NCI-H2107 treated with DMSO at 0.1 percent for 48 hours (cell line): ENCODE results near the gene SSBP3.
"Not testable (repeated sequence)": the region's sequence is repeated elsewhere in the genome, so short reads cannot be mapped to it uniquely, and the experiment has no call there.

Source experiments
- DNase-seq: peaks from one replicate; lab custom pipeline; 2025; ENCODE audit not compliant: unreplicated experiment; lab: John Stamatoyannopoulos, UW

The SSBP3 gene

DNA sequence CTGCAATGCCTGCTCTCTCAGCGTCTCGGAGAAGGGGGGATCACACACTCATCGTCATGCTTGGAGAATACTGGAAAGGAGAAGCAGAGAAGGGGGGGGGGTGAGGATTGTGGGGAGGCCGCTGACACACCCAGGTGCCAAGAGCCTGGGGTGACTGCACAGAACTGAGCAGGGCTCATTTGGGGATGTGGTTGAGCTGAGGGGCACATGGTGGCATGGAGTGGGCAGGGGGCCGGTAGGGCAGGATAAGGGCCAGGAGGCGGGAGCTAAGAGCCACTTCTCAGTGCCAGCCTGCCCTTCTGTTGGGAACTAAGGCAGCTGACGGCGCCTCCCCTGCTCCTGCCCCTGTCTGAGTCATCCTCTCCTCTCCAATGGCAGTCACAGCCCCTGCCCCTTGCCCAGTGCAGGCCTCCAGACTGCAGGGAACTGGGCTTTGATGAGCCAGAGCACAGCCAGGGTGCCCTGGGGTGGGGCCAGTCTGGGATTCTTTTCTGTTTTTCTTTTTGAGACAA lies 179.0 kb downstream of the SSBP3 start:
- no peak for DNase-seq

DNA sequence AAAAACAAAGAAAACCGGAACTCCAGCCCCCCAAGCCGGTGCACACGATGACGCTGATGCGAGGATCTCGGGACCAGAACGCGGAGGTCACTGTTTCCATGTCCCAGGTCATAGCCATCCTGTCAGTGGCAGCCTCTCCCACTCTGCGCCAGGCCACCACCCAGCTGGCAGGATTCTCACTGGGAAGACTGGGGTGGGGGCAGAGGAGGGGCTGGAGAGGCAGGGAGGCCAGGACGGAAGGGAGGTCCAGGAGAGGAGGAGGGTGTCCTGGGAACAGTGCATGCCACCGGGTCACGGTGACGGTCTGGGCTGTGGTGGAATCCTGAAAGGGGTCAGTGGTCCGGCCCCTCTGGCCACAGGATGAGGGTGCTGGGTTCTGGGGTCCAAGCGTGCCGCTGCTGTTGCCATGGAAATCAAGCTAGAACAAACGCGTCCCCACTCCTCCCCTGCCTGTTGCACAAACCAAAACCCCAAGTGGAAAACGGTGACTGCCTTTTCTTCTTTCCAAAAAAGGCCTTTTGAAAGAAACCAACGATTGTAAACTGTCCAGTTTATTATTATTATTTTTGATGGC lies 180.1 kb downstream of the SSBP3 start:
- no peak for DNase-seq

DNA sequence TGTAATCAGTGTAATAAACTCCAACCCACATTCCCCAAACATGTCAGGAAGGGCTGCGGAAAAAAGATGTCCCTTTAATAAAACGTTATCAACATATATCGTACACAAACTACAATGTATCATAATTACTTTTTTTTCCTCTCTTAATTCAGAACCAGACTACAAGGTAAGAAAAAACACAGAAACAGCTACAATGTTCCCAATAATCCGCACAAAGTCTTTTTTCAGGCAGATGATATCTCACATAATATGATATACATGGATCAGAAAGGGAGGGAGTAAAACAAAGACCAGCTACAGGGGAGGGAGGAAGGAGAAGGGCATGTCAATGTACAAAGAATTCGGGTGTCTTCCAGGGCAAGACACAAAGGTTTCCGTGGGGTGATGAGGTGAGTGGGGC lies 180.8 kb downstream of the SSBP3 start:
- no peak for DNase-seq

DNA sequence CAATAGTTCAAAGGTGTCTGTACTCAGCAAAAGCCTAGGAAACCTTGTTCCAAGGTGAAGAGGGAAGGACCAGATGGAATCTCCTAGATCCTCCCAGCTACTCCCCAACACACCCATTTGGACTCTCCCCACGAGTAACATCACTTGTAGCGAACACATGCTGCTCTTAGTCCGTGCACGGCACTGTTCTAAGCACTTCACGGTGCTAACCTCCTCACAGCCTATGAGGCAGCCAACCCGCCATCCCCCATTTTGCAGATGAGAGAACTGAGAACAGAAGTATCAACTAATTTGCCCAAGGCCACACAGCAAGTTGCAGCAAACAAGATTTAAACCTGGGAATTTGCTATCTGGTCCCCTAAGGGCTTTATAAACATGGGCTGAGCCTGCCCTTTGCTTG lies 182.0 kb downstream of the SSBP3 start:
- DNase-seq, result no peak

DNA sequence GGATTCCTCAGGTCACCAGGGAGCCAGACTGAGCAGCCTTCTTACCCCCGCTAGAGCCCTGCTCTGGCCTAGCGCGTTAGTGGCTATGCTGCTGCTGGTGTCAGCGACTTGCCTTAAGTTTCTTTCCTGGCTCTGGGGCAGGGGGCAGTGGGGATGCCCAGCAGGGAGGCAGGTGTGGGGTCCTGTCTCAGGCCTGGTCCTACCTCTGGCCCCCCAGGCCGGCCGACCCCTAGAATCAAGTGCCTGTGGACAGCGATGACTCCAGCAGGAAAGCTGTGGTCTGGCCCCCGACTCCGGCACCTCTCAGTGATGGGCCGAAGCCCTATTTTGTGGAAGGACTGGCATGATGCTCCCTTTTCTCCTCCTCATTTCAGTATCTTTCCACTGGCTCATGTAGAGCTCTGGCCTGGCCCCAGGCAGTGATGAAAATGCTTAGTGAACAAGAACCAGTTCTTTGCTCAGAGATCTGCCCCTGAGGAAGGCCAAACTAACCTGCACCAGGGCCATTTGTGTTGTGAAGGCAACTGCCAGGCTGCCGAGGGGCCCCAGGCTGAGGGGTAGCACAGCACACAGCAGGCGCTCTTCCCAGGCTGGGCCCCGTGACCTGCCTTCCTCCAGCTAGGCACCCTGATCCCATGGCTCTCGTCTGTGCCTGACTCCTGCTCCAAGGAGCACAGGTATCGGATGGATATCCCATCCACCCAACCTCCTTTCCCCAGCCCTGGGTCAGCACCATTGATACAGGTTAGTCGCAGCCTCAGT lies 182.6 kb downstream of the SSBP3 start:
- DNase-seq, result no peak

DNA sequence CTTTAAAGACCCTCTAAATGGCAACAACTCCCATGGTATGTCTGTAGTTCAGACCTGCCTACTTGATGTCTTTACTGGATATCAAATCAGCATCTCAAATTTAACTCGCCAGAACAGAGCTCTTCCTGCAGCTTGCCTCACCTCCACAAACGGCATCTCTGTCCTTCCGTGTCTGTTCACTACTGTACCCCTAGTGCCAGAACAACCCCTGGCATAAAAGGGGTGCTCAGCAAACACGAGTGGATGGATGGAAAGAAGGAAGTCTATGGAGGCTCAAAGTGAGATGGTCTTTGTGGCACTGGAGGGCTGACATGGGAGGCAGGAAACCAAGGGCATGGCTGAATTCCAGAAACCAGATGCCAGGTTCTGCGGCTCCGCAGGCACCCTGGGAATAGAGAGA lies 183.5 kb downstream of the SSBP3 start:
- DNase-seq, result no peak

DNA sequence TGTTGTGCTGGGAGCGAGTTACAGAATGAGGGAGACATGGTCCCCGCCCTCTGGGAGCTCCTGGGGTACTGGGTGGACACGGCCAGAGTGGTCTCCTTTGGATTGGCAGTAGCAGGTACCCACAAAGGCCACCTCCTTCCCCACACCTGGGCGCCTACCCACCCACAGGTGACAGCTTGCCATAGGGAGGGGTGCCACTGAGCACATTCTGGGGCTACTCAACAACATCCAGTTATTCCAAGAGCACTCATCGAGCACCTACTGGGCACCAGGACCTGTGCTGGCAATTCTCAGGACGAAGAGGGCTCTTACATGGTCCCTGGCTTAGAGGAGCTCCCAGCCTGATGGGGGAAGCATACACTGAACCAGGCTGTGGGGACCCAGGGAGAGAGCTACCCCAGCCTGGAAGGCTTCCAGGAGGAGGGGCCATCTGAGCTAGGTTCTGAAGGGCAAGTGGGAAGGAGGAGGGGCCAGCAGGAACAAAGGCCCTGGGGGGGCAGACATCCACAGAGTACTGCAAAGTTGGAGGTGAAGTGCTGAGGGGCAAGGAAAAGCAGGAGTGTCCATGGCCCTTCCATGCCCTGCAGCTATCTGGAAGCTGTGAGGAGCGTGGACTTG lies 184.2 kb downstream of the SSBP3 start:
- DNase-seq, result no peak

DNA sequence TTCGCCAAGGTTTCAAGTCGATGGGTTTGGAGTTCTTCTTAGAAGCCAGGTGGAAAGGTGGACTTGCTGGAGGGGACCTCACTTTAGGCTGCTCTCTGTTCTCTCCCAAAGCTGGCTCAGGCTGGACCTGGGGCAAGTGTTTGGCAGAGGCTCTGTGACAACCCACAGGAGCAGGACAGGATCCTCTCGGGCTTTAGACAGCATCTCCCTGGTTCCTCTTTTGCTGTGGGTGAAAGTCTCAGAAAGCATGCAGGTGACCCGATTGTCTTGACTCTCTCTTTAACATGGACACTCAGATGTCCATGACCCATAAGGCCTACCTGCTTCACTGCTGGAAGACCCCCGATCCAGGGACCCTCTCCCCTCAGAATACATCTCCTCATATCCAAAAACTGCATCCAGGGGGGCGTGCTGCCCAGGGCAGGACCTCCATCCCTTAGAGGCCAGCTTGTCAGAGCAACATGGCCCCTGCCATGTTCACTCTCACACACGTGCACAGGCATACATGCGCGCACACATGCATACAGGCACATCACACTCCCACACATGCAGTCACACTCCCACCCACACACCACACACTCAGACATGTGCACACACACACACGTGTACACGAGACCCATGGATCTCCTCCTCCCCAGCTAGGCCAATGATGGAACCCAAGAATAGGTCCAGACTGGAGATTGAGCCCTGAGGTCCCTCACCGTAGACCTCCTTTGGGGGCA lies 184.9 kb downstream of the SSBP3 start:
- DNase-seq, result no peak

DNA sequence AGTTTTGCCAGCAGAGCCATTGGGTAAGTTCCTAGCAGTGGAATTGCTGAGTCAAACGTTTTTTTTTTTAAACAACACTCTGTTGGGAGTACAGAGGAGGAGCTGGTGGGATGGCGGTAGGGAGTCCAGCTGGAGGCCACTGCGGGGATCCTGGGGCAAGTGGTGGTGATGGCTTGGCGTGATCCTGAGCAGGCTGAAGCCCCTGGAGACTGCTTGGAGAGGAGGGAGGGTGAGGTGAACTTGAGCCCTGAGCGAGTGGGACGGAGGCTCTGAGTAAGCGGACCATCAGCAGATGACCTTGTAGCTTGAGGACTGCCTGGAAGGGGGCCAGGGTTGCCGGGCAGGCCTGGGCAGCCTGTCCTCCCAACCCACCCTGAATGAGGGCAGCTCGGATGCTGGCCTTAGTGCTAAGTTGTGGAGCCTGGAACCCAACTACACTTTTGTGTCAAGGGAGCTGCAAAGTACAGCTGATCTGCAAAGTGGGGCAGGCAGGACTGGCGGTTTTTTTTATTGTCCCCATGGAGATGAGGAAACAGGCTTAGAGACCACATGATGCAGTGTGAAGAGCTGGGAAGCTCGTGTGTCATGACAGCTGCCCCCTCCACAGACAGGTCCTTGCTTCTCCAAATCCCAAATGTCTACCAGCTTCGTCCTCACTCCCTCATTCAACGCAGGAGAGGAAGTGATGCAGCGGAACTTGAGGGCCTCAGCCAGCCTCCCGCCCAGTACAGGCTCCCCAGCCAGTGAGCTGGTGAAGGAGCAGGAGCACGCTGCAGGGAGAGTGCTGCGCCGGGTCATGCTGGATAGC lies 186.0 kb downstream of the SSBP3 start:
- peak; percentile 62 for DNase-seq

DNA sequence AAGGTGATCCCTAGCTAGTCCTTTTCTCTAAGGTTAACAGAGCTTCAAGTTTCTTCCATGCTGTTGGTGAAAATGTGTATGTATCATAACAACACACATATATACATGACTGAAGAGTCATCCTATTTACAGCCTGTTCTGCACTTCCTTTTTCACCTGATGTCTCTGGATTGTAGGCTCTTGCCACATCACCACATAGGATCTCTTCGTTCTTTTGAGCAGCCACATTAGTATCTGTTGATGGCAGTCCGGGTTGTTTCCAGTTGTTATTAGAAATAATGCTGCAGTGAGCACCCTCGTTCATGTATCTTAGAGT lies 186.5 kb downstream of the SSBP3 start:
- no peak for DNase-seq

DNA sequence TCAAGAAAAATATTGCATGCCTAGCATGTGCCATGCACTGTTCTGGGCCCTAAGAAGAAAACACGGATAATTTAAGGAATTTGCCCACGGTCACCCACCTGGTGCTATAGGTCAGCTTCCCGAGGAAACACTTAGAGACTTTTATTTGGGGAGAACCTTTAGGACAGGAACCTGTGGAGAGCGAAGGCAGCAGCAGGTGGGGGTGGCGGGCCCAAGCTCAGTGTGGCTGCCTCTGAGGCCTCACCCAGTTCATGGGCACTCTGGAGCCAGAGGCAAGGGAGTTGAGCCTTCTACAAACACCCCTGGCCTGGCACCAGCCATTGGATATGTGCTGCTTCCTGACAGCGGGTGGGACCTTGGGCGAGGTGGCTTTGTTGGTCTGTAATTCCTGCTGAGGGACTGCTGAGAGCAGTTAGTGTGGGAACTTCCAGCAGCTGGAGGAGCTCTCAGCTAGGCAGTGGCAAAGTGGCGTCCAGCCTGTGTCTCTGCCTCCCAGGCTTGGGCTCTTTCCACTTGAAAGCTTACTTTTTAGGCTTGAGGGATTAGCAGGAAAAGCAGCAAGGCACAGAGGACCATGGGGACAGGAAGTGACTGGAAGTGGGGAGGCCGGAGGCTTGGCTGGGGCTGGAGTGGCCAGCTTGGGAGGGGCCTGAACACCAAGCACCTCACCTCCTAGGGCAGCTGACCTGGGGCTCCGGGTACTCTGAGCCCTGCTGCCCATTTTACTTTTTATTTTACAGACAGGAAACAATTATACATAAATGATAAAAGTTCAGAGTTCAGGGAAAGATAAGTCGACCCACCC lies 187.1 kb downstream of the SSBP3 start:
- DNase-seq, result no peak

DNA sequence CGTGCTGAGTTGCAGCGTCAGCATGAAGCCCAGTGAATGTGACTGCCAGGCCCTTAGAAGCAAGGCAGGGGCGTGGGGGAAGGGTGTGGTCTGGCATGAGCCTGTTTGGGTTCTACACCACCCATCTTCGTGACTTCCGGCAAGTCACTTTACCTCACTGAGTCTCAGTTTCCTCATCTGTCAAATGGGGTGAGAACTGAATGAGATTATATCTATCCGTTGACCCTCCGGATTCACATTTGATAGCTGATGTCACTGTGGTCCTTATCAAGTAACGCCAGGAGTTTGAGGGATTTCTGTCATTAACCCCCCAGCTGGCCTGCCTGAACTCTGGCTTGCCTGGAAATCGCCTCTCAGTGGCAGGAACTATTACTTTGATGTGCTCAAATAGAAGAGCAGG lies 190.7 kb downstream of the SSBP3 start:
- DNase-seq, result no peak

DNA sequence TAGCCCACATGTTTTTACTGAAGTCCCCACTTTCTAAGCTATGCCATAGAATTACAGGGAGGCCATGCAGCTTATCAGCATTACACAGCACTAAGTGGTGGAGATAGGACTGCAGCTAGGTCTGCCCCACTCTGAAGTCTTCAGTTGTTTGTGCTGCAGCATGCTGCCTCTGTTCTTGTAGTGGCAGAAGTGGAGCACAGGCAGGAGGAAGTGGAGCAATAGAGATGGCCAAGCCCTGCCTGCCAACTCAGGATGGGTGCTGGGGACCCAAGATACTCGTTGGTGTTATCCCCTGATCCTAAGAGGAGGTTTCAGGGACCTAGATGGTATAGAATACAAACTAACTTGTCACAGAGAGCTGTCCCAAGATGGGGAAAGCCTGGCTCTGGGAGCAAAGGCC lies 193.3 kb downstream of the SSBP3 start:
- no peak for DNase-seq

DNA sequence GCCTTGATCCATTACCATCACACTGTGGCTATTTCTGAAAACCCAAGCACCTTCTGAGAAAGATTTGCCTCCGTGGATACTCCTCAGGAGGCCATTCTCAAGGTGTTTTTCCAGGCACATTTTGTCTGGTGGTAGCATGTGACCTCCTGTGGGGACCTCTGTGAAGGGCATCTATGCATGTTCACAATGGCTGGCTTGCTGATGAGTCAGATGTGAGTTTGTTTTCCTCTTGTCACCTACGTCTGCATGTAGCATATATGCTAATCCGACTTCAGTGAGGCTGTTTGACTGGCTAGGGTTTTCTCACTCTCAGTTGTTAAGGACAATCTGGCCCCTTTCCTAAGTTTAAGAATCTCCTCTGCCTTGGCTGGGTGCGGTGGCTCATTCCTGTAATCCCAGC lies 198.3 kb downstream of the SSBP3 start:
- not testable (repeated sequence) for DNase-seq

DNA sequence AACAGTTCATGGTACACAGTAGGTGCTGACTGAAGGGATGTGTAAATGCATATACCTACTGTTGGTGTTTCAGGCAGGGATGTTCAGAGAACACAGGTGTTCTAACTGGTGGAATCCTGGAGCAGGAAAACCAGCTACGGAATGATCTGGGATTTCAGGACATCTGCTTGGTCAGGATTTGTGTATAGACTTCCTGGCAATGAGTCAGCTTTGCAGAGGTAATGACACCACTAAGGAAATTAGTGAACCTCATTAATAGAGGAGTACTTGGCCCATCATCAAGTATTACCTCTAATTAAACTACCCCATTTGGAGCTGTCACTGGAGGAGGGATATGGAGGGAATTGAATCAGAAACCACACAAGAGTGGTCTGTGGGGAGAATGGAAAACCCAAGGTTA lies 198.9 kb downstream of the SSBP3 start:
- no peak for DNase-seq

DNA sequence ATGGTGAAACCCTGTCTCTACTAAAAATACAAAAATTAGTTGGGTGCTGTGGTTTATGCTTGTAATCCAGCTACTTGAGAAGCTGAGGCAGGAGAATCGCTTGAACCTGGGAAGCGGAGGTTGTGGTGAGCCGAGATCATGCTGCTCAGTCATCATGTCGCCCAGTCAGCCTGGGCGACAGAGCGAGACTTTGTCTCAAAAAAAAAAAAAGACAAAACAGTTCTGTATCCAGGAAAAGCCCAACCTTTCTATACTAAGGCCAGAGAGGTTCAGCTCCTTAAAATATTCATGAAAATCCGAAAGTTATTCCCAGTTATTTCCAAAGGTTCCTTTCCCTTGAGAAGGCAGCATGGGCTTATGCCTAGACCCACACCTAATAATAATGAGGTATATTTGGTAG lies 202.0 kb downstream of the SSBP3 start:
- no peak for DNase-seq

DNA sequence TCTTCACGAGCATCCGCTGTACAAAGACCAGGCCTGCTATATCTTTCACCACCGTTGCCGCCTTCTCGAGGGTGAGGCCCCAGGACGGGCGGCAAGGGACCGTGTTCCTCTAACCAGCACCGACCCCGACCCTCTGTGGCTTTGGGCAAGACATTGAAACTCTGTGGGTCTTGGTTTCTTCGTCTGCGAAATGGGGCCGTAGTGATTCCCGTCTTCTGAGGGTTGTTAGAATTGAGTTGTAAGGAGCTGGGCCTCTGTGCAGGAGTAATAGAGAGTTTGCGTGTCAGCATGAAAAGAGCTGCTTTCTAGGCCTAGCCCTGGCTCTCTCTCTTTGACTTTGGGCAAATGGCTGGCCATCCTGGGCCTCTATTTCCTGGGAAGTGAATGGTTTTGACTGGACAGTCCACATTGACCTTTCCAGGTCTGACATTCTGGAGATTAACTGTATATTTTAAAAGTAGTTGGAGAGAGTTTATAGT lies 205.6 kb downstream of the SSBP3 start:
- DNase-seq, result no peak

DNA sequence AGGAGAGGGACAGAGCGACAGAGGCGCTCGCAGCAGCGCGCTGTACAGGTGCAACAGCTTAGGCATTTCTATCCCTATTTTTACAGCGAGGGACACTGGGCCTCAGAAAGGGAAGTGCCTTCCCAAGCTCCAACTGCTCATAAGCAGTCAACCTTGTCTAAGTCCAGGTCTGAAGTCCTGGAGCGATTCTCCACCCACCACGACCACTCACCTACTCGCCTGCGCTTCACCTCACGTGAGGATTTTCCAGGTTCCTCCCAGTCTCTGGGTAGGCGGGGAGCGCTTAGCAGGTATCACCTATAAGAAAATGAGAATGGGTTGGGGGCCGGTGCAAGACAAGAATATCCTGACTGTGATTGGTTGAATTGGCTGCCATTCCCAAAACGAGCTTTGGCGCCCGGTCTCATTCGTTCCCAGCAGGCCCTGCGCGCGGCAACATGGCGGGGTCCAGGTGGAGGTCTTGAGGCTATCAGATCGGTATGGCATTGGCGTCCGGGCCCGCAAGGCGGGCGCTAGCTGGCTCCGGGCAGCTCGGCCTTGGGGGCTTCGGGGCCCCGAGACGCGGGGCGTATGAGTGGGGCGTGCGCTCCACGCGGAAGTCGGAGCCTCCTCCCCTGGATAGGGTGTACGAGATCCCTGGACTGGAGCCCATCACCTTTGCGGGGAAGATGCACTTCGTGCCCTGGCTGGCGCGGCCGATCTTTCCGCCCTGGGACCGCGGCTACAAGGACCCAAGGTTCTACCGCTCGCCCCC lies 206.3 kb downstream of the SSBP3 start, which contains the start of the genes CYB5RL and MRPL37:
CYB5RL (minus strand) TSS at position 266 of the 754 bp plus-strand sequence. CDS start 4,414 bp downstream, outside the sequence.
MRPL37 (plus strand) TSS at position 403 of the 754 bp plus-strand sequence; CDS start at position 480, 77 bp downstream.
- DNase-seq, result peak; percentile 99

DNA sequence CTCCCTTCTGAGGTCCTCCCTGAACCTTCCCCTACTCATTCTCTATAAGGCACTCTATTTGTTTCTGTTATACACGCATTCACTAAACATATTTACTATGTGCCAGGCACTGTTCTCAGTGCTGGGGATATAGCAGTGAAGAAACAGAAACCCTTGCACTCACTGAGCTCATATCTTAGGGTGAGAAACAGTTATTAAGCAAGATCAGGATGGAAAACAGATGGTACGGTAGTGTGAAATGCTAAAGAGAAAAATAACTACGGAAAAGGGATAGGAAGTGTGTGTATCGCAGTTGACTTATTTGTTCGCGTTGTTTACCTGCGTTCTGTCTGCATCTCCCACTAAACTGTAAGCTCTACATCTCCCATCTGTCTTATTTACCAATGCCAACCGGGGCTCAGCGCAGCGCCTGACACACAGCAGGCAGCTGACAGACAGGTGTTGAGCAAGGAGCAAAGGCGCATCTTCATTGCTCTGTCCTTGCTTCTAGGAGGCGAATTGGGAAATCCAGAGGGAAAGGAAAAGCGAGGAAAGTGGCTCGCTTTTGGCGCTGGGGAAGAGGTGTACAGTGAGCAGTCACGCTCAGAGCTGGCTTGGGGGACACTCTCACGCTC lies 206.9 kb downstream of the SSBP3 start:
- peak; percentile 43 for DNase-seq
